Trophoblast cell (in vitro differentiated cells and primary cell): Measurements from ENCODE around the gene SERP2.

ENCODE experiments used
- DNase-seq, 2 donors: peaks; one replicate each; pipeline ENCODE4 v3.0.0-alpha.2; 2016
- H2AFZ ChIP-seq: 2 replicates; pipeline ENCODE4 v1.6.1; 2013; ENCODE audit warnings: low read length, moderate library complexity, mild to moderate bottlenecking; ENCODE audit not compliant: insufficient read depth, poor library complexity
- H2AK5ac ChIP-seq: 2 replicates; pipeline ENCODE4 v1.6.1; 2013; ENCODE audit warnings: mild to moderate bottlenecking, low read length
- H2BK120ac ChIP-seq: 2 replicates; pipeline ENCODE4 v1.6.1; 2013; ENCODE audit warnings: low read length, mild to moderate bottlenecking, moderate library complexity; ENCODE audit not compliant: insufficient read depth, poor library complexity
- H2BK12ac ChIP-seq: 2 replicates; pipeline ENCODE4 v1.6.1; 2013; ENCODE audit warnings: mild to moderate bottlenecking, low read length, moderate library complexity
- H2BK5ac ChIP-seq: 2 replicates; pipeline ENCODE4 v1.6.1; 2013; ENCODE audit warnings: low read length, low read depth, moderate library complexity, mild to moderate bottlenecking; ENCODE audit not compliant: poor library complexity
- H3K14ac ChIP-seq: 2 replicates; pipeline ENCODE4 v1.6.1; 2013; ENCODE audit warnings: mild to moderate bottlenecking, low read length
- H3K18ac ChIP-seq: 2 replicates; pipeline ENCODE4 v1.6.1; 2013; ENCODE audit warnings: mild to moderate bottlenecking, low read length
- H3K23ac ChIP-seq: 2 replicates; pipeline ENCODE4 v1.6.1; 2013; ENCODE audit warnings: low read length
- H3K27ac ChIP-seq: 2 replicates; pipeline ENCODE4 v1.5.1; 2013; ENCODE audit warnings: low read depth, mild to moderate bottlenecking, inconsistent platforms, low read length, moderate library complexity
- H3K27me3 ChIP-seq: 2 replicates; pipeline ENCODE4 v1.6.1; 2013; ENCODE audit warnings: inconsistent platforms, mild to moderate bottlenecking, low read length, moderate library complexity; ENCODE audit not compliant: insufficient read depth
- H3K36me3 ChIP-seq, 2 experiments: 1 replicate in 1 of 2; 2 replicates in 1 of 2; pipeline ENCODE4 v1.6.1; 2013; ENCODE audit warnings: low read length in 2 of 2, mild to moderate bottlenecking in 2 of 2, moderate library complexity in 1 of 2; ENCODE audit not compliant: insufficient read depth in 2 of 2, control insufficient read depth in 1 of 2
- H3K4ac ChIP-seq: 2 replicates; pipeline ENCODE4 v1.6.1; 2013; ENCODE audit warnings: low read depth, mild to moderate bottlenecking, low read length, moderate library complexity
- H3K4me1 ChIP-seq, 2 experiments: 1 replicate in 1 of 2; 2 replicates in 1 of 2; pipeline ENCODE4 v1.6.1; 2013; ENCODE audit warnings: low read length in 2 of 2, mild to moderate bottlenecking in 2 of 2, moderate library complexity in 1 of 2; ENCODE audit not compliant: insufficient read depth in 2 of 2, control insufficient read depth in 1 of 2
- H3K4me2 ChIP-seq: 2 replicates; pipeline ENCODE4 v1.6.1; 2013; ENCODE audit warnings: inconsistent platforms, mild to moderate bottlenecking, low read length, moderate library complexity
- H3K4me3 ChIP-seq: 2 replicates; pipeline ENCODE4 v1.5.1; 2013; ENCODE audit warnings: mild to moderate bottlenecking, low read depth, low read length, inconsistent platforms
- H3K79me1 ChIP-seq: one replicate; pipeline ENCODE4 v1.6.1; 2013; ENCODE audit warnings: low read length
- H3K79me2 ChIP-seq: 2 replicates; pipeline ENCODE4 v1.6.1; 2013; ENCODE audit warnings: low read length, mild to moderate bottlenecking; ENCODE audit not compliant: control insufficient read depth, insufficient read depth, poor library complexity
- H3K9ac ChIP-seq: 2 replicates; pipeline ENCODE4 v1.6.1; 2013; ENCODE audit warnings: mild to moderate bottlenecking, low read length
- H3K9me3 ChIP-seq: 2 replicates; pipeline ENCODE4 v1.6.1; 2013; ENCODE audit warnings: low read depth, mild to moderate bottlenecking, control low read depth, inconsistent platforms, low read length; ENCODE audit not compliant: insufficient read depth
- H4K12ac ChIP-seq: 2 replicates; pipeline ENCODE4 v1.6.1; 2013; ENCODE audit warnings: low read depth, mild to moderate bottlenecking, low read length, moderate library complexity
- H4K8ac ChIP-seq: 2 replicates; pipeline ENCODE4 v1.6.1; 2013; ENCODE audit warnings: low read depth, mild to moderate bottlenecking, low read length, moderate library complexity
- H4K91ac ChIP-seq: one replicate; pipeline ENCODE4 v1.6.1; 2013; ENCODE audit warnings: low read depth, mild to moderate bottlenecking, low read length, moderate library complexity
- WGBS: extraction: QIAGEN DNeasy Blood & Tissue Kit; methylation state at CpG from one replicate; pipeline ENCODE4 v1.1.7; 2013; ENCODE audit warnings: missing lambda C conversion rate; ENCODE audit not compliant: insufficient read length, insufficient coverage; ENCODE audit errors: extremely low coverage; 5-methylcytosine and 5-hydroxymethylcytosine counted together

The SERP2 gene

DNA sequence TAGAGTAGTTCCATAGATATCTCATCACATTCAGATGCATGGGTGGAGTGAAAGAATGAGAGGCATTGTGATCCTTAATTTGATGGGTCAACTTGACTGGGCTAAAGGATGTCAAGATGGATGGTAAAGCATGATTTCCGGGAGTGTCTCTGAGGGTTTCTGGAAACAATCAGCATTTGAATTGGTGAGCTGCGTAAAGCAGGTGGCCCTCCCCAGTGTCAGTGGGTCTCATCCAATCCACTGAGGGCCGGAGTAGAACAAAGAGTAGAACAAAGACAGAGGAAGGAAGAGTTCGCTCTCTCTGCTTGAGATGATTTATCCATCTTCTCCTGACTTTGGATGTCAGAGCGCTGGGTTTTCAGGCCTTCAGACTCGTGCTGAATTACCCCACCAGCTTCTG, 43.1 kb downstream of the SERP2 start:
- H4K91ac ChIP-seq = no peak overlapping the region
- peaks cover 7 to 11% of the 10 kb centered on the region in 2 experiments for H3K4me1 ChIP-seq
- H3K4ac ChIP-seq = no peak overlapping the region
- no peaks in the 10 kb centered on the region for H3K36me3 ChIP-seq
- H3K9ac ChIP-seq = no peak overlapping the region
- H3K23ac ChIP-seq = no peak overlapping the region
- H3K18ac ChIP-seq = no peak overlapping the region
- no peak for DNase-seq
- H3K14ac ChIP-seq = no peak overlapping the region
- H2BK5ac ChIP-seq = no peak overlapping the region
- no peak overlapping the region for H2BK12ac ChIP-seq
- no peak overlapping the region for H2AK5ac ChIP-seq
- H3K4me2 ChIP-seq = no peak overlapping the region
- no peak overlapping the region for H3K27ac ChIP-seq
- no peak overlapping the region for H4K8ac ChIP-seq
- H3K4me3 ChIP-seq = no peak overlapping the region
- no peak overlapping the region for H2BK120ac ChIP-seq
- peaks cover 2% of the 10 kb centered on the region for H3K9me3 ChIP-seq
- H3K79me2 ChIP-seq = no peaks in the 10 kb centered on the region
- H3K79me1 ChIP-seq = no peaks in the 10 kb centered on the region
- no peaks in the 10 kb centered on the region for H3K27me3 ChIP-seq
- H4K12ac ChIP-seq = no peak overlapping the region
- H2AFZ ChIP-seq = no peak overlapping the region
- WGBS = no CpG with 5 or more reads among the region's 6 CpGs

GRCh38 chr13:44417446-44417845, 43.8 kb downstream of the SERP2 start:
- no peak overlapping the region for H2BK120ac ChIP-seq
- no peak overlapping the region for H2BK12ac ChIP-seq
- H3K23ac ChIP-seq = no peak overlapping the region
- no peak for DNase-seq
- no peak overlapping the region for H4K91ac ChIP-seq
- no peak overlapping the region for H2AFZ ChIP-seq
- H3K4ac ChIP-seq = no peak overlapping the region
- H3K14ac ChIP-seq = no peak overlapping the region
- H3K18ac ChIP-seq = no peak overlapping the region
- no peak overlapping the region for H2AK5ac ChIP-seq
- no peak overlapping the region for H3K4me2 ChIP-seq
- H4K8ac ChIP-seq = no peak overlapping the region
- H3K36me3 ChIP-seq = no peaks in the 10 kb centered on the region
- no peaks in the 10 kb centered on the region for H3K79me2 ChIP-seq
- no CpG with 5 or more reads among the region's 8 CpGs for WGBS
- no peaks in the 10 kb centered on the region for H3K27me3 ChIP-seq
- peaks cover under 1% of the 10 kb centered on the region for H3K9me3 ChIP-seq
- no peak overlapping the region for H3K9ac ChIP-seq
- no peak overlapping the region for H2BK5ac ChIP-seq
- H3K79me1 ChIP-seq = no peaks in the 10 kb centered on the region
- H4K12ac ChIP-seq = no peak overlapping the region
- no peak overlapping the region for H3K4me3 ChIP-seq
- H3K27ac ChIP-seq = no peak overlapping the region
- H3K4me1 ChIP-seq = peaks cover 7 to 10% of the 10 kb centered on the region in 2 experiments

- Histone ChIP-seq H3K4ac (no peak overlapping the region), H4K8ac (no peak overlapping the region), H3K27me3 (no peaks in the 10 kb centered on the region), H4K91ac (no peak overlapping the region), H3K27ac (no peak overlapping the region), H4K12ac (no peak overlapping the region), H3K4me1 (peaks cover 7 to 9% of the 10 kb centered on the region in 2 experiments), H3K9ac (no peak overlapping the region), H3K36me3 (no peaks in the 10 kb centered on the region), H2BK12ac (no peak overlapping the region), H2AFZ (peak overlapping the region; percentile 8), H3K23ac (no peak overlapping the region), H3K18ac (no peak overlapping the region), H2BK120ac (no peak overlapping the region), H2BK5ac (no peak overlapping the region), H3K4me2 (no peak overlapping the region), H3K9me3 (no peaks in the 10 kb centered on the region), H3K14ac (no peak overlapping the region), H2AK5ac (no peak overlapping the region), H3K79me1 (no peaks in the 10 kb centered on the region), H3K4me3 (no peak overlapping the region), H3K79me2 (no peaks in the 10 kb centered on the region)
- WGBS = no CpG with 5 or more reads among the region's 7 CpGs
- DNase-seq = peak in 1 of 2 donors; percentile 59
These were observed 44.3 kb downstream of the SERP2 start for GRCh38 chr13:44417876-44418275.

- H3K23ac ChIP-seq = no peak overlapping the region
- H4K12ac ChIP-seq = no peak overlapping the region
- no CpG with 5 or more reads among the region's 15 CpGs for WGBS
These were observed 47.0 kb downstream of the SERP2 start for GRCh38 chr13:44420376-44421220.

More at GRCh38 chr13:44420376-44421220, 47.0 kb downstream of the SERP2 start:
- H2BK5ac ChIP-seq = no peak overlapping the region
- H3K14ac ChIP-seq = no peak overlapping the region
- no peaks in the 10 kb centered on the region for H3K27me3 ChIP-seq
- H3K4me1 ChIP-seq = peaks cover 7 to 10% of the 10 kb centered on the region in 2 experiments
- no peaks in the 10 kb centered on the region for H3K9me3 ChIP-seq
- no peaks in the 10 kb centered on the region for H3K79me2 ChIP-seq
- no peak overlapping the region for H2AFZ ChIP-seq
- no peak overlapping the region for H2BK120ac ChIP-seq
- DNase-seq = no peak
- no peak overlapping the region for H3K9ac ChIP-seq
- no peak overlapping the region for H3K18ac ChIP-seq
- H4K91ac ChIP-seq = no peak overlapping the region
- no peak overlapping the region for H3K4ac ChIP-seq
- no peak overlapping the region for H3K4me3 ChIP-seq
- H2AK5ac ChIP-seq = no peak overlapping the region
- H4K8ac ChIP-seq = no peak overlapping the region
- no peak overlapping the region for H2BK12ac ChIP-seq
- H3K79me1 ChIP-seq = no peaks in the 10 kb centered on the region
- H3K27ac ChIP-seq = no peak overlapping the region
- no peak overlapping the region for H3K4me2 ChIP-seq
- H3K36me3 ChIP-seq = no peaks in the 10 kb centered on the region
